Transverse colon (tissue), 4 donors: ENCODE data around the gene ZBTB38. TPM values are rescaled to one million over a fixed set of nuclear protein-coding genes. Genes with fewer than 3 reads are reported as not detected.

Experiments used
- DNase-seq: peaks from one replicate; pipeline ENCODE4 v3.0.0-alpha.2; 2019
- H3K27ac ChIP-seq, 4 donors: fragments of 200-600 bp; sonication (generic); 2 replicates each; pipeline ENCODE4 v1.5.1; 2016 to 2018; ENCODE audit warnings: inconsistent platforms in 4 of 4
- H3K27me3 ChIP-seq: fragments of 200-600 bp; sonication (generic); 2 replicates; pipeline ENCODE4 v1.5.1; 2017; ENCODE audit warnings: inconsistent platforms
- H3K36me3 ChIP-seq, 4 donors: fragments of 200-600 bp; sonication (generic); 2 replicates each; pipeline ENCODE4 v1.5.1; 2017 to 2019; ENCODE audit warnings: inconsistent platforms in 4 of 4
- H3K4me1 ChIP-seq, 4 donors: fragments of 200-600 bp; sonication (generic); 2 replicates each; pipeline ENCODE4 v1.5.1; 2017 to 2020; ENCODE audit warnings: inconsistent platforms in 4 of 4
- H3K4me3 ChIP-seq, 4 donors: fragments of 200-600 bp; sonication (generic); 1 replicate in 1 of 4; 2 replicates in 3 of 4; pipeline versions ENCODE4 v1.5.1 to v1.6.1; 2017 to 2019; ENCODE audit warnings: inconsistent platforms in 4 of 4
- H3K9me3 ChIP-seq, 2 donors: fragments of 200-600 bp; sonication (generic); 2 replicates each; pipeline ENCODE4 v1.5.1; 2017 to 2019; ENCODE audit warnings: inconsistent platforms in 2 of 2
- EP300 ChIP-seq: sonication (generic); formaldehyde crosslinking; IDR thresholded peaks from one replicate; pipeline ENCODE4 v1.6.1; 2017; ENCODE audit warnings: antibody characterized with exemption, low read depth
- POLR2A ChIP-seq: fragments of 450-650 bp; IDR thresholded peaks from one replicate; pipeline ENCODE4 v1.6.1; 2016; ENCODE audit warnings: antibody characterized with exemption, mild to moderate bottlenecking, moderate library complexity
- POLR2AphosphoS5 ChIP-seq, 3 donors: sonication (generic); formaldehyde crosslinking; IDR thresholded peaks; one replicate each; pipeline ENCODE4 v1.6.1; 2016; ENCODE audit warnings: antibody characterized with exemption in 3 of 3
- WGBS, 2 donors: methylation state at CpG; one replicate each; pipeline ENCODE4 v1.1.5; 2018; ENCODE audit warnings: low coverage in 1 of 2; 5-methylcytosine and 5-hydroxymethylcytosine counted together
- in situ Hi-C, 4 donors: fragments of 200-750 bp; cut with MboI; loops; one replicate each; pipeline versions ENCODE4 v1.15.0 to v1.15.1; 2017; ENCODE audit warnings: low sequenced_read_pairs in 3 of 4, low pct_ligation_motif_present in 1 of 4, low pct_unique_long_range_greater_than_20kb in 1 of 4
- intact Hi-C: fragments of 100-400 bp; cut with DNase I; formaldehyde crosslinking; loops from one replicate; pipeline ENCODE4 v1.15.1; 2023; ENCODE audit warnings: low total_unique reads
- total RNA-seq, 4 donors: library from RNA; depleted of rRNA; stranded (reverse); fragments of >200 nt; gene quantifications; one replicate each; pipeline ENCODE4 v1.1.0, GENCODE V29; 2016
- TF ChIP-seq, protein P1 (sequence below), 5 experiments: fragments of 200-600 bp in 3 of 5; fragments of 450-650 bp in 2 of 5; sonication (generic) in 3 of 5; IDR thresholded peaks; 1 replicate in 2 of 5; 2 replicates in 3 of 5; pipeline ENCODE4 v1.5.1; 2016 to 2017; ENCODE audit warnings: antibody characterized with exemption in 5 of 5, inconsistent platforms in 3 of 5, mild to moderate bottlenecking in 2 of 5, moderate library complexity in 1 of 5

Gene ZBTB38
- total RNA-seq, 4 donors from 2014 or later, result 71.8 to 182 (median 169) TPM

DNA sequence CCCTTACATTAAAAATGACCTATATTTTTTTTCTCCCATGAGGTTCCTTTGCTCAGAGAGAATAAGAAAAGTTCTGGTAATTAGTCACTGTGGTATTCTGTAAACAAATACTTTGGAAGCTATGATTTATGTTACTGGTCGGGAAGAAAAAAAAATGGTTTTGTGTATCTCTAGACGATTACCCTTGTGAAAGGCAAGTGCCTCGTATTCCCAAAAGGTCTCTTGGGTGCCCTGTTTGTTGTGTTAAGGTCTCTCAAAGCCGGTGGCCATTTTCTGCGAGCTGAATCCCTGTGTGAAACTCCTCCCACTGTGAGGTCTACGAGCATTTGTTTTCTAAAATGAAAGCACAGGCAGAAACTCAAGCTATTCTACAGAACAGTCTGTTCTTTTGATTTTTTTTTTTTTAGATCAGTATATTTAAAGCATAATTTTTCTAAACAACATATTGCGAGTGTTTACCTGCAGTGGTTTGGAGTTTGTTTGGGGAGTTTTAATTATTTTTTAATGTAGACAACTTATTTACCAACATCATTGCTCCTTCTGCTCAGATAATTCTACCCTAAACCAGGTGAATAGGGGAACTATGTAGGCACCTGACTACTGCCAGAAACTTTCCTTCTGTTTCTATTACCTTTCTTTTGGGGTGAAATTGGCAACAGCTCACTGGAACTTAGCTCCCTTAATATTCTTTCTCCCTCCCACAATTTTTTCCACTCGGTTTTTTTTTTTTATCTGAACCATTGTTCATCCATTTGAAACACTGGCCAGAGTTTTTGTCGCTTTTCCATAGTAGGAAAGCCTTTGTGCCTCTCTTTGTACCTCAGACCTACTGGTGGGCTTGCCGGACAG, 44.0 kb downstream of the ZBTB38 start:
- peak; percentile 64 for DNase-seq
- TF ChIP-seq, protein P1, sequence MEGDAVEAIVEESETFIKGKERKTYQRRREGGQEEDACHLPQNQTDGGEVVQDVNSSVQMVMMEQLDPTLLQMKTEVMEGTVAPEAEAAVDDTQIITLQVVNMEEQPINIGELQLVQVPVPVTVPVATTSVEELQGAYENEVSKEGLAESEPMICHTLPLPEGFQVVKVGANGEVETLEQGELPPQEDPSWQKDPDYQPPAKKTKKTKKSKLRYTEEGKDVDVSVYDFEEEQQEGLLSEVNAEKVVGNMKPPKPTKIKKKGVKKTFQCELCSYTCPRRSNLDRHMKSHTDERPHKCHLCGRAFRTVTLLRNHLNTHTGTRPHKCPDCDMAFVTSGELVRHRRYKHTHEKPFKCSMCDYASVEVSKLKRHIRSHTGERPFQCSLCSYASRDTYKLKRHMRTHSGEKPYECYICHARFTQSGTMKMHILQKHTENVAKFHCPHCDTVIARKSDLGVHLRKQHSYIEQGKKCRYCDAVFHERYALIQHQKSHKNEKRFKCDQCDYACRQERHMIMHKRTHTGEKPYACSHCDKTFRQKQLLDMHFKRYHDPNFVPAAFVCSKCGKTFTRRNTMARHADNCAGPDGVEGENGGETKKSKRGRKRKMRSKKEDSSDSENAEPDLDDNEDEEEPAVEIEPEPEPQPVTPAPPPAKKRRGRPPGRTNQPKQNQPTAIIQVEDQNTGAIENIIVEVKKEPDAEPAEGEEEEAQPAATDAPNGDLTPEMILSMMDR (IDR thresholded peaks at IDR 0.05), result no peak
- TF ChIP-seq POLR2AphosphoS5 (IDR thresholded peaks at IDR 0.05), result peak; percentile 30 to 57 (median 49)
- no peak for TF ChIP-seq EP300
- TF ChIP-seq POLR2A, result no peak
- Histone ChIP-seq H3K27ac (peak overlapping the region; percentile 87 to 99 (median 97)), H3K36me3 (peaks cover 0 to 11% (median 2%) of the 10 kb centered on the region in 4 donors), H3K27me3 (no peaks in the 10 kb centered on the region), H3K9me3 (no peaks in the 10 kb centered on the region), H3K4me1 (peaks cover 44 to 76% (median 66%) of the 10 kb centered on the region in 4 donors), H3K4me3 (peak overlapping the region in 3 of 4 donors; percentile 4 to 24 (median 8))
- intact Hi-C loops, result no loop called here
- in situ Hi-C loops, result no loop called here
- 12 to 21% methylated on average over 8 to 10 of the region's 10 CpGs for WGBS, 2 donors

DNA sequence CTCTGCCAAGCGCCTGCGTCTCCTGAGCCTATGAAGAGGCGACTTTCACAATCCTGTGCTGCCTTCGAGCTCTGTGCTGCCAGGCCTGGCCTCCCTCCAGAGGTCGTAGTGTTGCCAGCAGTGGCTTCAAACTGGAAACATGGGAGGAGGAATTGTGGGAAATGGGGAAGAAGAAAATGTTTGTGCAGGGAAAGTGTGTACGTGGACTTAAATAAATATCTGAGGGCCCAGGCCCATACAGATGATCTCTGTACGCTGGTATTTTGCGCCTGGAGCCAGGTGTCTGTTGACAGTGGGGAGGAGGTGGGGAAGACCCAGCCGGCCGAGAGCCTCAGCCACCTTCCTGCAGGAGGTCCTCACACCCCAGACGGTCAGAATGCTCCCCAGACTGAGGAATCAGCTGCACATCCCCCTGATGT, 44.6 kb downstream of the ZBTB38 start:
- H3K27ac ChIP-seq, result peak overlapping the region; percentile 87 to 99 (median 97)
- TF ChIP-seq EP300 (peak; percentile 87), POLR2AphosphoS5 (IDR thresholded peaks at IDR 0.05) (peak; percentile 60 to 73 (median 67)), POLR2A (no peak)
- TF ChIP-seq, protein P1 (IDR thresholded peaks at IDR 0.05), result no peak
- H3K27me3 ChIP-seq, result no peaks in the 10 kb centered on the region
- intact Hi-C loops, result no loop called here
- DNase-seq, result peak; percentile 76
- WGBS, 2 donors, result 44% methylated on average over 11 of the region's 11 CpGs; no CpG with 5 or more reads in 1 of the 2 donors
- in situ Hi-C loops, result no loop called here
- peaks cover 0 to 11% (median 2%) of the 10 kb centered on the region in 4 donors for H3K36me3 ChIP-seq
- H3K9me3 ChIP-seq, result no peaks in the 10 kb centered on the region
- H3K4me3 ChIP-seq, result peak overlapping the region in 3 of 4 donors; percentile 4 to 24 (median 8)
- H3K4me1 ChIP-seq, result peaks cover 44 to 70% (median 62%) of the 10 kb centered on the region in 4 donors

DNA sequence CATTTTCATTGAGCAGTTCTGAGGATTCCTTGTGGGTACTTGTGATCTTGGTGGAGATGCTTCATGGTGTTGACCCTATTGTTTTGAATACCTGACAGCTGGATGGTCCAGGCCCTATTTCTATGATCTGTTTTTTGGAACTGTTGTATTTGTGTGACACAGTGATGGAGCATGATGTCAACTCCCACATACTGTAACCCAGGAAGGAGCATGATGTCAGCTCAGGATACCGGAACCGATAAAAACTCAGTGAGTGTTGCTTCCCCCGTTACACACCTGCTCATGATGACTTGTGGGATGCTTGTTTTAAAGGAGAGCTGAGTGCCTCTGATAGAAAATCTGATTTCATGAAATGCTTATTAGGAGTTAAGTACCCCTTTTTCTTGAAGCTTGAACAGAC, 45.1 kb downstream of the ZBTB38 start:
- in situ Hi-C loops, result no loop called here
- Histone ChIP-seq H3K4me3 (no peak overlapping the region), H3K27ac (peak overlapping the region; percentile 87 to 99 (median 97)), H3K36me3 (peaks cover 0 to 11% (median 2%) of the 10 kb centered on the region in 4 donors), H3K27me3 (no peaks in the 10 kb centered on the region), H3K9me3 (no peaks in the 10 kb centered on the region), H3K4me1 (peaks cover 44 to 67% (median 62%) of the 10 kb centered on the region in 4 donors)
- DNase-seq, result no peak
- TF ChIP-seq POLR2AphosphoS5 (IDR thresholded peaks at IDR 0.05) (no peak), POLR2A (no peak), EP300 (no peak)
- TF ChIP-seq, protein P1 (IDR thresholded peaks at IDR 0.05), result no peak
- 83% methylated on average over 3 of the region's 3 CpGs; no CpG with 5 or more reads in 1 of the 2 donors for WGBS, 2 donors
- intact Hi-C loops, result no loop called here
